H1 (cell line): ENCODE data around the gene DAP. TPM values are rescaled to one million over a fixed set of nuclear protein-coding genes. Genes with fewer than 3 reads are reported as not detected.

ENCODE experiments used
- CBX5 ChIP-seq: fragments of 300-800, 300-1000 bp; sonication (generic); IDR thresholded peaks from 2 replicates; pipeline ENCODE4 v1.7.1; 2016; ENCODE audit warnings: antibody characterized with exemption, low read length, low read depth
- EGR1 ChIP-seq: IDR thresholded peaks from 2 replicates; pipeline ENCODE4 v1.6.1; 2011; ENCODE audit warnings: low read depth, low read length, borderline replicate concordance
- RNF2 ChIP-seq: fragments of 200-900, 300-1000 bp; sonication (generic); IDR thresholded peaks from 2 replicates; pipeline ENCODE4 v1.7.1; 2016; ENCODE audit warnings: borderline replicate concordance, low read depth, mild to moderate bottlenecking, antibody characterized with exemption, low read length; ENCODE audit not compliant: poor library complexity, severe bottlenecking; ENCODE audit errors: missing control alignments
- polyA plus RNA-seq, 7 experiments: library from polyadenylated mRNA; depleted of rRNA in 3 of 7; stranded (reverse) in 5 of 7; unstranded in 2 of 7; fragments of >200 nt in 5 of 7; fragments of 200-250 nt in 2 of 7; gene quantifications; 1 replicate in 5 of 7; 2 replicates in 1 of 7; 4 replicates in 1 of 7; pipeline versions ENCODE4 v1.2.1 to v1.2.3, GENCODE V29; 2011 to 2013; ENCODE audit warnings: missing spikeins in 2 of 7, mixed read lengths in 2 of 7
- total RNA-seq: library from RNA; stranded (reverse); fragmentation: NEBNext Ultra II Directional; extraction: Animal tissue kit (Norgen Biotek cat#: 25700); gene quantifications from 2 replicates; pipeline ENCODE4 v1.2.1, GENCODE V29; 2021

Gene DAP
- total and polyA plus RNA-seq, 2 of the 8 experiments (the other 6 are each of a cell fraction or from before 2014, with no cell fraction given): 26.2 to 44.4 TPM

DNA sequence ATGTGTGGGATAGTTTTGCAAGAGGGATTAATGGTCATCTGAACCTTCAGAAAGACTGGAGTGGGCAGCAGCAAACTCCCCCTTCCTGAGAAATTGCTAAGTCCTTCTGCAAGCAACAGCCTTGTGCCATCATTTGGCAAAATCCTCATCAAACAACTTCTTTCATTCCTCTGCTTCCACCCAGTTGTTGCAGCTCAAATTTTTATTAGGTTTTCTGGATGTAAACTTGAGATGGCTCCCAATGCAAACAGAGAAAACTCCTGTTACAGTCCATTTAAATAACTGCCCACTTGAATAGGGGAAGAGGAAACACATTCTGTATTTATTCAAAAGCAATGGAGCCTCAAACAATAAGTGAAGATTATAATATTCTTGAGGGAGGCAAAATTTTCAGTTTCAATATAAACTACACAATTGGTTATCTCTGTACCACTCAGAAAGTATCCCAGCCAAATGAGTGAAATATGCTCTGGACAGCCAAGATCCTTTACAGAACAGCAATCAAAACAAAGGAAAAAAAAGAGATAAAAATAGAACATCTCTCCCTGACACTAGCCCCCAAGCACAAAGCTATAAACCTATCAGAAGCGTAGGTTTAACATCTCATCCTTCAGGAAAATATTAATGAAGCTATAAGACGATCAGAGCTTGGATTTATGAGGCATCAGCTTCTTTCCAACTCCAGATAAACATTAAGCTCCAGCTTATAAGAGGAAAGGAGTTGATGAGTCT, 17.3 kb upstream of the DAP start (continued):
- TF ChIP-seq RNF2 (no peak), CBX5 (no peak), EGR1 (no peak)
